Lower leg skin (tissue), 4 donors: ENCODE results near the gene NLRC3. TPM values are rescaled to one million over a fixed set of nuclear protein-coding genes. Genes with fewer than 3 reads are reported as not detected.

Experiments used
- DNase-seq, 2 donors: peaks; one replicate each; pipeline ENCODE4 v3.0.0-alpha.2; 2019; ENCODE audit warnings: low spot score in 2 of 2
- H3K4me3 ChIP-seq: fragments of 200-600 bp; sonication (generic); 2 replicates; pipeline ENCODE4 v1.5.1; 2017; ENCODE audit warnings: mild to moderate bottlenecking, low read depth; ENCODE audit not compliant: poor library complexity, severe bottlenecking
- POLR2A ChIP-seq, 2 donors: fragments of 450-650 bp; IDR thresholded peaks; one replicate each; pipeline ENCODE4 v1.6.1; 2016 to 2017; ENCODE audit warnings: antibody characterized with exemption in 2 of 2, mild to moderate bottlenecking in 1 of 2, moderate library complexity in 1 of 2
- WGBS, 2 donors: methylation state at CpG; one replicate each; pipeline ENCODE4 v1.1.5; 2018; 5-methylcytosine and 5-hydroxymethylcytosine counted together
- intact Hi-C: fragments of 100-400 bp; cut with DNase I; formaldehyde crosslinking; loops from one replicate; pipeline ENCODE4 v1.15.0; 2023; ENCODE audit warnings: low total_unique reads
- total RNA-seq, 4 donors: library from RNA; depleted of rRNA; stranded (reverse); fragments of >200 nt; gene quantifications; one replicate each; pipeline ENCODE4 v1.1.0, GENCODE V29; 2016
- TF ChIP-seq, protein P1 (sequence below), 3 donors: fragments of 450-650 bp; IDR thresholded peaks; one replicate each; pipeline ENCODE4 v1.5.1; 2016; ENCODE audit warnings: antibody characterized with exemption in 3 of 3, mild to moderate bottlenecking in 3 of 3, moderate library complexity in 2 of 3

Gene NLRC3
- total RNA-seq, 4 donors from 2014 or later = 0.15 to 0.74 (median 0.28) TPM

DNA sequence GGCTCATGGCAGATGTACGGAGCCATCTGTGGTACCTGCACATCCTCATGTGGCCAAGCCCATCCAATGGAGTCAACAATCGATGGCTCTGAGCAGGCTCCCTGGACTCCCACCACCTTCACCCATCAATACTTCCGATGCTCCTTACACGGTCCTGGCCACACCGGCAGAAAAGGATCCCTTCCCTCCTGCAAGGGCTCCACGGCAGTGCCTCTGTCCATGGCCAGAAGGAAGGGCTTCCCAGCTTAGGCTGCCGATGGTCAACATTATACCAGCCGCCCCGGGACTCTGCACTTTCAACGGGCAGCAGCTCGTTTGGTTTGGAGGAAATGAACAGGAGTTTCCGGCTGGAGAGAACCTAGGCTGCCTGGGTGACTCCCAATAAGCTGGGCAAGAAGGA is 21.0 kb upstream of the NLRC3 start:
- DNase-seq = no peak
- WGBS, 2 donors = 95 to 98% methylated on average over 12 of the region's 12 CpGs
- no peak overlapping the region for H3K4me3 ChIP-seq
- no peak for TF ChIP-seq POLR2A (IDR thresholded peaks at IDR 0.05)
- TF ChIP-seq, protein P1, sequence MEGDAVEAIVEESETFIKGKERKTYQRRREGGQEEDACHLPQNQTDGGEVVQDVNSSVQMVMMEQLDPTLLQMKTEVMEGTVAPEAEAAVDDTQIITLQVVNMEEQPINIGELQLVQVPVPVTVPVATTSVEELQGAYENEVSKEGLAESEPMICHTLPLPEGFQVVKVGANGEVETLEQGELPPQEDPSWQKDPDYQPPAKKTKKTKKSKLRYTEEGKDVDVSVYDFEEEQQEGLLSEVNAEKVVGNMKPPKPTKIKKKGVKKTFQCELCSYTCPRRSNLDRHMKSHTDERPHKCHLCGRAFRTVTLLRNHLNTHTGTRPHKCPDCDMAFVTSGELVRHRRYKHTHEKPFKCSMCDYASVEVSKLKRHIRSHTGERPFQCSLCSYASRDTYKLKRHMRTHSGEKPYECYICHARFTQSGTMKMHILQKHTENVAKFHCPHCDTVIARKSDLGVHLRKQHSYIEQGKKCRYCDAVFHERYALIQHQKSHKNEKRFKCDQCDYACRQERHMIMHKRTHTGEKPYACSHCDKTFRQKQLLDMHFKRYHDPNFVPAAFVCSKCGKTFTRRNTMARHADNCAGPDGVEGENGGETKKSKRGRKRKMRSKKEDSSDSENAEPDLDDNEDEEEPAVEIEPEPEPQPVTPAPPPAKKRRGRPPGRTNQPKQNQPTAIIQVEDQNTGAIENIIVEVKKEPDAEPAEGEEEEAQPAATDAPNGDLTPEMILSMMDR (IDR thresholded peaks at IDR 0.05) = no peak
- intact Hi-C loops = no loop called here

DNA sequence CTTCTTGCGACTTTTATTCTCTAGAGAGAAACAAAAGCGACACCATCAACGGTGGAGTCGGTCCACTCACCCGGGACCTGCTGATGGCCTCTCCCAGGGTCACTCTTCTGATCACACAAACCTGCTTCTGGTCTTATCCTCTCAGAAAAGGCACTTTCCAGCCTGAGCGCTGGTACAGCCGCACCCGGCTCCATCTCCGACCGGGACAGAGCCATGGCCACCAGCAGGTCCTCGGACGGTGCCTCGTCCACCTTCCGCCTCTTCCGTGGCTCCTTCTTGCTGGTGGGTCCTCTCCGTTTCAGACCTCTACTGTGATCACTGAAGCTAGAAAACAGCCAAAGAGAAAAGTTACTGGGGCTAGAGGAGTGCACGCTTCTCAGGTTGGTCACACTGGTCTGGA is 20.5 kb upstream of the NLRC3 start:
- TF ChIP-seq, protein P1 (IDR thresholded peaks at IDR 0.05) = no peak
- no peak for TF ChIP-seq POLR2A (IDR thresholded peaks at IDR 0.05)
- 95 to 98% methylated on average over 17 of the region's 17 CpGs for WGBS, 2 donors
- DNase-seq = no peak
- intact Hi-C loops = no loop called here
- no peak overlapping the region for H3K4me3 ChIP-seq

DNA sequence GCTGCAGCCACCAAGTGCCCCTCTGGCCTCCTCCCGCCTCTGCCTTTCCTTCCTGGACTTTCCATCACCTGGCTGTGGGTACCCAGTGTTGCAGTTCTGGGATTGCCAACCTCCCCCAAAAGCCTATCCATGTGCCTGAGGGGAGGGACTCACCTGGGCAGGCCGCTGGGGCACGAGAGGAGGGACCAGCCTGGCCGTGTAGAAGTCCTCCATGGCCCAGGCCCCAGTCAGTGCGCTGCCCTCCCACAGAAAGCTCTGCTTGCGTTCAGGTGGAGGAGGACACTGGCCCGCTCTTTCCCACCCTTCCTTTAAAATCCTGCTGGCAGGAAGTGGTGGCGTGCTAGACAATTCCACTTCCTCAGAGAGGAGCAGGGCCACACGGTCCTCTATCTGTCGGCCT is 20.0 kb upstream of the NLRC3 start:
- no peak overlapping the region for H3K4me3 ChIP-seq
- TF ChIP-seq, protein P1 (IDR thresholded peaks at IDR 0.05) = no peak
- no peak for TF ChIP-seq POLR2A (IDR thresholded peaks at IDR 0.05)
- 88 to 98% methylated on average over 10 of the region's 10 CpGs for WGBS, 2 donors
- no peak for DNase-seq
- intact Hi-C loops = no loop called here

DNA sequence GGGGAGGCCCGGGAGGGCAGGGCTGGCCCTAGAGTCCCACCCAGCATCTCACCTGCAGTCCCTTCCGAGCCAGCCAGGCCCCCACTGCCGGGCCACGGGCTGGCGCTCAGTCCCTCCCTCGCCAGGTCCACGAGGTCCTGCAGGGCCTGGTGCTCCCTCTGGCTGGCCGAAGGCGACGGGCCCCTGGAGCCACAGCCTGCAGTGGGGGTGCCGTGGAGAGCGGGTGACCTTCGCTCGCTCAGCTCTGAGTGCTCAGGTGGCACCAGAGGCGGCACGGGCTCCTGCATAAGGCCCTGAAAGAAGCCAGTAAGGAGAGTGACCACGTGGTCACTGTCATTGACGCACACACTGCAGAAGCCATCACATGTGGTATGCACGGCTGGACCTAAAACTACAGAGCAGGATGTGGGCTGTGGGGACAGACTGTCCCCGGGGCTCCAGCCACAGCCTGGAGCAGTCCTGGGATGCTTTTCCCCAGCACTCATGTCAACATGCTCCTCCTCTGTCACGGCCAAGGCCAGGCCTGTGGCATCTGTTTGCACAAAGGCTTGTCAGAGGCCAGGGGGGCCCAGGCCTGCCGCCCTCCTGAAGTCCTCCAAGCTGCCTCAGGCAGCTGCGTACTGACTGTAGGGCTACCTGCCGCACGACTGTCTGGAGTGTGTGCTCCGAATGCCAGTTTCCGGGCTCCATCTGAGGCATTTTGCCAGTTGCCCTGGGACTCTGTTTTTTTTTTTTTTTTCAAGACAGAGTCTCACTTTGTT is 19.1 kb upstream of the NLRC3 start:
- DNase-seq = no peak
- 83 to 95% methylated on average over 13 to 27 of the region's 27 CpGs for WGBS, 2 donors
- no peak overlapping the region for H3K4me3 ChIP-seq
- intact Hi-C loops = no loop called here
- no peak for TF ChIP-seq POLR2A (IDR thresholded peaks at IDR 0.05)
- TF ChIP-seq, protein P1 (IDR thresholded peaks at IDR 0.05) = no peak

DNA sequence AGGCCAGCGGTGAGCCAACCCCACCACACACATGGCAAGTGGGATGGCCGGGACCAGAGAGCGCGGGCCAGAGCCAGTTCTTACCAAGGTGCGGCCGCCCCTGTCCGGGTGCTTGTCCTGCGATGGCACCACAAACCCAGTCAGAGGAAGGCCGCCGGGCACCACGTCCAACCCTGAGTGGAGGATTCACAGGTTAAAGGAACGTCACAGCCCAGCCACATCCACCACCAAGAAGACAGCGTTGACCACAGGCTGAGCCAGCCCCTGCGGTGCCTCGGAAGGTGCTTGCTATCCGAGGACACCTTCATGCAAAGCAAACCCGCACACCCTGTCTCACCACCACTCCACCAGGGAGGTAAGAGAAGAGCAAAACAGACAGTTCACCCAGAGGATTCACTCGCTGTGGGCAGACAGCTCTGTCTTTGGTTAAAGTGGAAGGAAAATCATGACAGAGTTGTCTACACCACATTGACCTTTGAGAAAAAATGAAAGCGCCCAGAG is 18.4 kb upstream of the NLRC3 start:
- WGBS, 2 donors = 91 to 95% methylated on average over 13 to 18 of the region's 19 CpGs
- TF ChIP-seq, protein P1 (IDR thresholded peaks at IDR 0.05) = no peak
- TF ChIP-seq POLR2A (IDR thresholded peaks at IDR 0.05) = no peak
- no peak for DNase-seq
- intact Hi-C loops = no loop called here
- H3K4me3 ChIP-seq = no peak overlapping the region
